SK-N-SH (cell line): ENCODE results near the gene ZNF646. TPM values are rescaled to one million over a fixed set of nuclear protein-coding genes. Genes with fewer than 3 reads are reported as not detected.

Experiments used
- CTCF ChIA-PET: fragments of 300-600, 350-600 bp; formaldehyde crosslinking; extraction: SDS; loops from one replicate; lab custom pipeline; 2021; lab: Yijun Ruan, JAX
- POLR2A ChIA-PET: fragments of 350-600 bp; sonication (Branson Sonifier 250); formaldehyde crosslinking; extraction: SDS; loops from one replicate; lab custom pipeline; 2020; ENCODE audit warnings: antibody characterized with exemption, inconsistent platforms; lab: Yijun Ruan, JAX
- DNase-seq: peaks from one replicate; pipeline ENCODE4 v3.0.0; 2012
- H2AFZ ChIP-seq: fragments of 200-600 bp; sonication (generic); 2 replicates; pipeline ENCODE4 v1.8.1; 2016; ENCODE audit warnings: antibody characterized with exemption, mild to moderate bottlenecking, low read depth
- H3F3A ChIP-seq: fragments of 200-600 bp; sonication (generic); replicated peaks from 2 replicates; pipeline ENCODE3; 2016; ENCODE audit warnings: antibody characterized with exemption, mild to moderate bottlenecking; ENCODE audit not compliant: insufficient read depth
- H3K27ac ChIP-seq, 2 experiments: fragments of 200-500 bp in 1 of 2; fragments of 200-600 bp in 1 of 2; sonication (Bioruptor generic) in 1 of 2; sonication (generic), shearing (Covaris generic) in 1 of 2; 2 replicates each; pipeline versions ENCODE4 v1.5.1 to v1.6.1; 2014 to 2016; ENCODE audit warnings: low read depth in 2 of 2, inconsistent platforms in 1 of 2, low read length in 1 of 2, mild to moderate bottlenecking in 1 of 2, mixed read lengths in 1 of 2
- H3K27me3 ChIP-seq: fragments of 200-600 bp; sonication (generic), shearing (Covaris generic); 2 replicates; pipeline ENCODE4 v1.6.1; 2016; ENCODE audit warnings: mixed run types; ENCODE audit not compliant: insufficient read depth
- H3K36me3 ChIP-seq, 2 experiments: fragments of 200-500 bp in 1 of 2; fragments of 200-600 bp in 1 of 2; sonication (Bioruptor generic) in 1 of 2; sonication (generic) in 1 of 2; replicated peaks in 1 of 2; 2 replicates each; pipeline versions ENCODE3 to v1.5.1; 2014 to 2016; ENCODE audit warnings: low read length in 1 of 2, mild to moderate bottlenecking in 1 of 2; ENCODE audit not compliant: insufficient read depth in 2 of 2, control insufficient read depth in 1 of 2
- H3K4me1 ChIP-seq, 2 experiments: fragments of 200-500 bp in 1 of 2; fragments of 200-600 bp in 1 of 2; sonication (Bioruptor generic) in 1 of 2; sonication (generic), shearing (Covaris generic) in 1 of 2; 2 replicates each; pipeline versions ENCODE4 v1.5.1 to v1.6.1; 2014 to 2016; ENCODE audit warnings: low read depth in 1 of 2, low read length in 1 of 2, mixed run types in 1 of 2; ENCODE audit not compliant: insufficient read depth in 2 of 2, control insufficient read depth in 1 of 2
- H3K4me2 ChIP-seq: fragments of 200-600 bp; sonication (generic), shearing (Covaris generic); 2 replicates; pipeline ENCODE4 v1.6.1; 2017; ENCODE audit warnings: mixed run types
- H3K4me3 ChIP-seq, 2 experiments: fragments of 200-500 bp in 1 of 2; fragments of 200-600 bp in 1 of 2; sonication (Bioruptor generic) in 1 of 2; sonication (generic), shearing (Covaris generic) in 1 of 2; 2 replicates each; pipeline versions ENCODE4 v1.5.1 to v1.8.1; 2014 to 2016; ENCODE audit warnings: low read depth in 2 of 2, inconsistent platforms in 1 of 2, low read length in 1 of 2, mild to moderate bottlenecking in 1 of 2, mixed read lengths in 1 of 2, moderate library complexity in 1 of 2
- H3K79me2 ChIP-seq: fragments of 200-600 bp; sonication (generic); 2 replicates; pipeline ENCODE4 v1.8.1; 2017; ENCODE audit warnings: mild to moderate bottlenecking; ENCODE audit not compliant: insufficient read depth
- H3K9ac ChIP-seq: fragments of 200-600 bp; sonication (generic); 2 replicates; pipeline ENCODE4 v1.6.1; 2017; ENCODE audit warnings: mixed run types
- H3K9me2 ChIP-seq: fragments of 200-600 bp; sonication (generic); 2 replicates; pipeline ENCODE4 v1.6.1; 2017; ENCODE audit warnings: mixed run types
- H3K9me3 ChIP-seq: fragments of 200-600 bp; sonication (generic); 2 replicates; pipeline ENCODE4 v1.6.1; 2017; ENCODE audit warnings: mixed run types, mild to moderate bottlenecking, moderate library complexity
- H4K20me1 ChIP-seq: fragments of 200-600 bp; sonication (generic); 2 replicates; pipeline ENCODE4 v1.6.1; 2017; ENCODE audit warnings: mild to moderate bottlenecking, mixed run types; ENCODE audit not compliant: insufficient read depth
- EP300 ChIP-seq, 2 experiments: IDR thresholded peaks; 2 replicates each; pipeline versions ENCODE4 v1.4.0 to v1.6.1; 2012; ENCODE audit warnings: borderline replicate concordance in 1 of 2, low read depth in 1 of 2, low read length in 1 of 2
- EZH2phosphoT487 ChIP-seq: fragments of 200-600 bp; sonication (generic); IDR thresholded peaks from 2 replicates; pipeline ENCODE4 v1.6.1; 2017; ENCODE audit warnings: low read depth, mixed run types, mild to moderate bottlenecking, antibody characterized with exemption, moderate library complexity, borderline replicate concordance
- FOXJ3 ChIP-seq: sonication (generic); formaldehyde crosslinking; IDR thresholded peaks from 2 replicates; pipeline ENCODE4 v1.5.1; 2020; ENCODE audit warnings: mild to moderate bottlenecking, missing genetic modification reagents
- GABPA ChIP-seq: IDR thresholded peaks from 2 replicates; pipeline ENCODE4 v1.4.0; 2012; ENCODE audit warnings: low read depth, mild to moderate bottlenecking
- JUND ChIP-seq: IDR thresholded peaks from 2 replicates; pipeline ENCODE4 v1.4.0; 2012
- MXI1 ChIP-seq: IDR thresholded peaks from 2 replicates; pipeline ENCODE4 v1.6.1; 2012; ENCODE audit warnings: mild to moderate bottlenecking, low read depth, low read length, improper control_type of control experiment
- RAD21 ChIP-seq: IDR thresholded peaks from 2 replicates; pipeline ENCODE4 v1.6.1; 2012; ENCODE audit warnings: mild to moderate bottlenecking, low read length
- RXRA ChIP-seq: IDR thresholded peaks from 2 replicates; pipeline ENCODE4 v1.4.0; 2012; ENCODE audit warnings: low read depth, mild to moderate bottlenecking, borderline replicate concordance
- TCF12 ChIP-seq: IDR thresholded peaks from 2 replicates; pipeline ENCODE4 v1.4.0; 2012
- YY1 ChIP-seq: IDR thresholded peaks from 2 replicates; pipeline ENCODE4 v1.4.0; 2012; ENCODE audit warnings: low read depth, mild to moderate bottlenecking
- WGBS: methylation state at CpG from one replicate; pipeline ENCODE4 v1.1.6; 2017; ENCODE audit warnings: low lambda C conversion rate; 5-methylcytosine and 5-hydroxymethylcytosine counted together
- polyA plus RNA-seq, 3 experiments: library from polyadenylated mRNA; depleted of rRNA; stranded (reverse); fragments of >200 nt; gene quantifications; 2 replicates each; pipeline ENCODE4 v1.2.3, GENCODE V29; 2012
- TF ChIP-seq, protein P1 (sequence below): fragments of 200-600 bp; sonication (generic); IDR thresholded peaks from 2 replicates; pipeline ENCODE4 v1.6.1; 2017; ENCODE audit warnings: antibody characterized with exemption, mild to moderate bottlenecking, moderate library complexity
- TF ChIP-seq, protein P2 (sequence below): IDR thresholded peaks from 2 replicates; pipeline ENCODE4 v1.4.0; 2012; ENCODE audit warnings: low read depth
- TF ChIP-seq, protein P3 (sequence below): IDR thresholded peaks from 2 replicates; pipeline ENCODE4 v1.6.1; 2012; ENCODE audit warnings: mild to moderate bottlenecking, low read depth, low read length, moderate library complexity
- TF ChIP-seq, protein P4 (sequence below): IDR thresholded peaks from 2 replicates; pipeline ENCODE4; 2012
- TF ChIP-seq, protein P5 (sequence below): fragments of 150-350 bp; IDR thresholded peaks from 2 replicates; pipeline ENCODE4 v1.6.1; 2016; ENCODE audit warnings: mild to moderate bottlenecking, low read depth, low read length

ZNF646 gene
- polyA plus RNA-seq, 1 of the 3 experiments (the other 2 are of a cell fraction): 3.4 TPM

DNA sequence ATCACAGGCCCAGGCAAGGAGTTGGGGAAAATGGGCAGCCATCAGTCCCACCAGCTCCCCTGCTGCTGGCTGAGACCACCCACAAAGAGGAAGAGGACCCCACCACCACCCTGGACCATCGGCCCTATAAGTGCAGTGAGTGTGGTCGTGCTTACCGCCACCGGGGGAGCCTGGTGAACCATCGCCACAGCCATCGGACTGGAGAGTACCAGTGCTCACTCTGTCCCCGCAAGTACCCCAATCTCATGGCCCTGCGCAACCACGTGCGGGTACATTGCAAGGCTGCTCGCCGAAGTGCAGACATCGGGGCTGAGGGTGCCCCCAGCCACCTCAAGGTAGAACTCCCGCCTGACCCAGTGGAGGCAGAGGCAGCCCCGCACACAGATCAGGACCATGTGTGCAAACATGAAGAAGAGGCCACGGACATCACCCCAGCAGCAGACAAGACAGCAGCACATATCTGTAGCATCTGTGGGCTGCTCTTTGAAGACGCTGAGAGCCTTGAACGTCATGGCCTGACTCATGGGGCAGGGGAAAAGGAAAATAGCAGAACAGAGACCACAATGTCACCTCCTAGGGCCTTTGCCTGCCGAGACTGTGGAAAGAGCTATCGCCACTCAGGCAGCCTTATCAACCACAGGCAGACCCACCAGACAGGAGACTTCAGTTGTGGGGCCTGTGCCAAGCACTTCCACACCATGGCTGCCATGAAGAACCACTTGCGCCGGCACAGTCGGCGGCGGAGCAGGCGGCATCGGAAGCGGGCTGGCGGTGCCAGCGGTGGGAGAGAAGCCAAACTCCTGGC is 3.6 kb downstream of the ZNF646 start:
- no peak overlapping the region for H3K9ac ChIP-seq
- peaks cover 12% of the 10 kb centered on the region; the same call in 1 of the 2 replicates for H4K20me1 ChIP-seq
- no peaks in the 10 kb centered on the region for H3K9me3 ChIP-seq
- H3K27ac ChIP-seq: no peak overlapping the region
- H2AFZ ChIP-seq: no peak overlapping the region
- H3F3A ChIP-seq: peaks cover 7% of the 10 kb centered on the region
- TF ChIP-seq TCF12: no peak
- TF ChIP-seq, protein P1, sequence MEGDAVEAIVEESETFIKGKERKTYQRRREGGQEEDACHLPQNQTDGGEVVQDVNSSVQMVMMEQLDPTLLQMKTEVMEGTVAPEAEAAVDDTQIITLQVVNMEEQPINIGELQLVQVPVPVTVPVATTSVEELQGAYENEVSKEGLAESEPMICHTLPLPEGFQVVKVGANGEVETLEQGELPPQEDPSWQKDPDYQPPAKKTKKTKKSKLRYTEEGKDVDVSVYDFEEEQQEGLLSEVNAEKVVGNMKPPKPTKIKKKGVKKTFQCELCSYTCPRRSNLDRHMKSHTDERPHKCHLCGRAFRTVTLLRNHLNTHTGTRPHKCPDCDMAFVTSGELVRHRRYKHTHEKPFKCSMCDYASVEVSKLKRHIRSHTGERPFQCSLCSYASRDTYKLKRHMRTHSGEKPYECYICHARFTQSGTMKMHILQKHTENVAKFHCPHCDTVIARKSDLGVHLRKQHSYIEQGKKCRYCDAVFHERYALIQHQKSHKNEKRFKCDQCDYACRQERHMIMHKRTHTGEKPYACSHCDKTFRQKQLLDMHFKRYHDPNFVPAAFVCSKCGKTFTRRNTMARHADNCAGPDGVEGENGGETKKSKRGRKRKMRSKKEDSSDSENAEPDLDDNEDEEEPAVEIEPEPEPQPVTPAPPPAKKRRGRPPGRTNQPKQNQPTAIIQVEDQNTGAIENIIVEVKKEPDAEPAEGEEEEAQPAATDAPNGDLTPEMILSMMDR: peak; percentile 13; the same call in 1 of the 2 replicates
- no peak overlapping the region for H3K4me2 ChIP-seq
- POLR2A ChIA-PET: no interaction called here
- H3K4me1 ChIP-seq: peaks cover 2 to 8% of the 10 kb centered on the region in 2 experiments; a peak in 3 of 4 replicates
- H3K9me2 ChIP-seq: no peaks in the 10 kb centered on the region
- H3K4me3 ChIP-seq: no peak overlapping the region
- H3K79me2 ChIP-seq: peaks cover 77% of the 10 kb centered on the region
- H3K27me3 ChIP-seq: no peaks in the 10 kb centered on the region
- 94% methylated on average over 30 of the region's 30 CpGs for WGBS
- peaks cover 27 to 59% of the 10 kb centered on the region in 2 experiments for H3K36me3 ChIP-seq
- DNase-seq: no peak
- CTCF ChIA-PET: no interaction called here

DNA sequence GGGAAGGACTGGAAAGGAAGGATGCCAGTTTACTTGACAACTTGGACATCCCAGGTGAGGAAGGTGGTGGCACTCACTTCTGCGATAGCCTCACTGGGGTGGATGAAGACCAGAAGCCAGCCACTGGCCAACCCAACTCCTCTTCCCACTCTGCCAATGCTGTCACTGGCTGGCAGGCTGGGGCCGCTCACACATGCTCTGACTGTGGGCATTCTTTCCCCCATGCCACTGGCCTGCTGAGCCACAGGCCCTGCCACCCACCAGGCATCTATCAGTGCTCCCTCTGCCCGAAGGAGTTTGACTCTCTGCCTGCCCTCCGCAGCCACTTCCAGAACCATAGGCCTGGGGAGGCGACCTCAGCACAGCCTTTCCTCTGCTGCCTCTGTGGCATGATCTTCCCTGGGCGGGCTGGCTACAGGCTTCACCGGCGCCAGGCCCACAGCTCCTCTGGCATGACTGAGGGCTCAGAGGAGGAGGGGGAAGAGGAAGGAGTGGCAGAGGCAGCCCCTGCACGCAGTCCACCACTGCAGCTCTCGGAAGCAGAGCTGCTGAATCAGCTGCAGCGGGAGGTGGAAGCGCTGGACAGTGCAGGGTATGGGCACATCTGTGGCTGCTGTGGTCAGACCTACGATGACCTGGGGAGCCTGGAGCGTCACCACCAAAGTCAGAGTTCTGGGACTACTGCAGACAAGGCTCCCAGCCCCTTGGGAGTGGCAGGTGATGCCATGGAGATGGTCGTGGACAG is 4.5 kb downstream of the ZNF646 start:
- DNase-seq: no peak
- Histone ChIP-seq H3K9ac (no peak overlapping the region), H3K36me3 (peaks cover 27 to 67% of the 10 kb centered on the region in 2 experiments), H3K9me3 (no peaks in the 10 kb centered on the region), H3K4me1 (peaks cover 2 to 8% of the 10 kb centered on the region in 2 experiments; a peak in 3 of 4 replicates), H4K20me1 (peaks cover 12% of the 10 kb centered on the region; the same call in 1 of the 2 replicates), H3K4me2 (no peak overlapping the region), H2AFZ (no peak overlapping the region), H3K27ac (no peak overlapping the region), H3F3A (peaks cover 3% of the 10 kb centered on the region), H3K27me3 (no peaks in the 10 kb centered on the region), H3K4me3 (no peak overlapping the region), H3K9me2 (no peaks in the 10 kb centered on the region)
- 76% methylated on average over 4 of the region's 15 CpGs for WGBS
- ChIA-PET CTCF (interaction anchor here (1.6 kb wide), 1 partner anchor 64 kb away, joined by 5 read pairs; no protein-coding TSS in a partner anchor), POLR2A (no interaction called here)
- no peak for TF ChIP-seq EZH2phosphoT487
- no peak for TF ChIP-seq FOXJ3
- TF ChIP-seq GABPA: no peak
- no peak for TF ChIP-seq JUND
- TF ChIP-seq, protein P2, sequence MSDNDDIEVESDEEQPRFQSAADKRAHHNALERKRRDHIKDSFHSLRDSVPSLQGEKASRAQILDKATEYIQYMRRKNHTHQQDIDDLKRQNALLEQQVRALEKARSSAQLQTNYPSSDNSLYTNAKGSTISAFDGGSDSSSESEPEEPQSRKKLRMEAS: no peak
- no peak for TF ChIP-seq RXRA
- TF ChIP-seq, protein P3, sequence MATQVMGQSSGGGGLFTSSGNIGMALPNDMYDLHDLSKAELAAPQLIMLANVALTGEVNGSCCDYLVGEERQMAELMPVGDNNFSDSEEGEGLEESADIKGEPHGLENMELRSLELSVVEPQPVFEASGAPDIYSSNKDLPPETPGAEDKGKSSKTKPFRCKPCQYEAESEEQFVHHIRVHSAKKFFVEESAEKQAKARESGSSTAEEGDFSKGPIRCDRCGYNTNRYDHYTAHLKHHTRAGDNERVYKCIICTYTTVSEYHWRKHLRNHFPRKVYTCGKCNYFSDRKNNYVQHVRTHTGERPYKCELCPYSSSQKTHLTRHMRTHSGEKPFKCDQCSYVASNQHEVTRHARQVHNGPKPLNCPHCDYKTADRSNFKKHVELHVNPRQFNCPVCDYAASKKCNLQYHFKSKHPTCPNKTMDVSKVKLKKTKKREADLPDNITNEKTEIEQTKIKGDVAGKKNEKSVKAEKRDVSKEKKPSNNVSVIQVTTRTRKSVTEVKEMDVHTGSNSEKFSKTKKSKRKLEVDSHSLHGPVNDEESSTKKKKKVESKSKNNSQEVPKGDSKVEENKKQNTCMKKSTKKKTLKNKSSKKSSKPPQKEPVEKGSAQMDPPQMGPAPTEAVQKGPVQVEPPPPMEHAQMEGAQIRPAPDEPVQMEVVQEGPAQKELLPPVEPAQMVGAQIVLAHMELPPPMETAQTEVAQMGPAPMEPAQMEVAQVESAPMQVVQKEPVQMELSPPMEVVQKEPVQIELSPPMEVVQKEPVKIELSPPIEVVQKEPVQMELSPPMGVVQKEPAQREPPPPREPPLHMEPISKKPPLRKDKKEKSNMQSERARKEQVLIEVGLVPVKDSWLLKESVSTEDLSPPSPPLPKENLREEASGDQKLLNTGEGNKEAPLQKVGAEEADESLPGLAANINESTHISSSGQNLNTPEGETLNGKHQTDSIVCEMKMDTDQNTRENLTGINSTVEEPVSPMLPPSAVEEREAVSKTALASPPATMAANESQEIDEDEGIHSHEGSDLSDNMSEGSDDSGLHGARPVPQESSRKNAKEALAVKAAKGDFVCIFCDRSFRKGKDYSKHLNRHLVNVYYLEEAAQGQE: no peak
- no peak for TF ChIP-seq RAD21
- no peak for TF ChIP-seq YY1
- TF ChIP-seq, protein P4, sequence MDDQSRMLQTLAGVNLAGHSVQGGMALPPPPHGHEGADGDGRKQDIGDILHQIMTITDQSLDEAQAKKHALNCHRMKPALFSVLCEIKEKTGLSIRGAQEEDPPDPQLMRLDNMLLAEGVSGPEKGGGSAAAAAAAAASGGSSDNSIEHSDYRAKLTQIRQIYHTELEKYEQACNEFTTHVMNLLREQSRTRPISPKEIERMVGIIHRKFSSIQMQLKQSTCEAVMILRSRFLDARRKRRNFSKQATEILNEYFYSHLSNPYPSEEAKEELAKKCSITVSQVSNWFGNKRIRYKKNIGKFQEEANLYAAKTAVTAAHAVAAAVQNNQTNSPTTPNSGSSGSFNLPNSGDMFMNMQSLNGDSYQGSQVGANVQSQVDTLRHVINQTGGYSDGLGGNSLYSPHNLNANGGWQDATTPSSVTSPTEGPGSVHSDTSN: no peak
- TF ChIP-seq, protein P5, sequence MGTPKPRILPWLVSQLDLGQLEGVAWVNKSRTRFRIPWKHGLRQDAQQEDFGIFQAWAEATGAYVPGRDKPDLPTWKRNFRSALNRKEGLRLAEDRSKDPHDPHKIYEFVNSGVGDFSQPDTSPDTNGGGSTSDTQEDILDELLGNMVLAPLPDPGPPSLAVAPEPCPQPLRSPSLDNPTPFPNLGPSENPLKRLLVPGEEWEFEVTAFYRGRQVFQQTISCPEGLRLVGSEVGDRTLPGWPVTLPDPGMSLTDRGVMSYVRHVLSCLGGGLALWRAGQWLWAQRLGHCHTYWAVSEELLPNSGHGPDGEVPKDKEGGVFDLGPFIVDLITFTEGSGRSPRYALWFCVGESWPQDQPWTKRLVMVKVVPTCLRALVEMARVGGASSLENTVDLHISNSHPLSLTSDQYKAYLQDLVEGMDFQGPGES: no peak
- no peak for TF ChIP-seq MXI1
- TF ChIP-seq EP300 (IDR thresholded peaks at IDR 0.05; ENCODE audit: borderline replicate concordance in 1 of 2, low read depth in 1 of 2, low read length in 1 of 2): no peak
- TF ChIP-seq, all 33 proteins: peak for 0
- peaks cover 76% of the 10 kb centered on the region for H3K79me2 ChIP-seq
